ENCODE data around the gene MIS12. TPM values are rescaled to one million over a fixed set of nuclear protein-coding genes. Genes with fewer than 3 reads are reported as not detected.
A peak's percentile ranks its signal among the peaks of the same experiment; 100 is the strongest.

Gene MIS12
- total RNA-seq, 1 experiment from 2014 or later, result 10.6 TPM

- BruUV-seq (replicated peaks), result no TSS peak
- TF ChIP-seq EZH2 (IDR thresholded peaks at IDR 0.05; ENCODE audit: low read length, unreplicated experiment) (no peak), EZH2phosphoT487 (IDR thresholded peaks at IDR 0.05; ENCODE audit: borderline replicate concordance, low read length) (no peak), CTCF (conservative IDR thresholded peaks at IDR 0.05; ENCODE audit: low read depth, low read length) (no peak)
- peak overlapping the region; percentile 98 for H3K9ac ChIP-seq (ENCODE audit: low read length)
- ChIA-PET CTCF (interaction anchor here (1.2 kb wide), 1 partner anchor 29 kb away, joined by 4 read pairs; the partner anchor contains the start of gene C1QBP), POLR2A (ENCODE audit: unreplicated experiment) (no interaction called here)
- peaks cover 31% of the 10 kb centered on the region for H4K20me1 ChIP-seq (ENCODE audit: low read length)
- peak overlapping the region; percentile 97 for H3K4me3 ChIP-seq (ENCODE audit: low read length)
- no peaks in the 10 kb centered on the region for H3K9me3 ChIP-seq (ENCODE audit: low read length)
- peak overlapping the region; percentile 78 for H2AFZ ChIP-seq (ENCODE audit: low read length)
- H3K9me2 ChIP-seq (replicated peaks; ENCODE audit: low read length), result no peaks in the 10 kb centered on the region
- intact Hi-C loops (cut with micrococcal nuclease), result no loop called here
- peaks cover 57% of the 10 kb centered on the region for H3K79me2 ChIP-seq (ENCODE audit: low read length)
- peaks cover 13% of the 10 kb centered on the region for H3K4me1 ChIP-seq (ENCODE audit: insufficient read depth, low read length)
- peaks cover 6% of the 10 kb centered on the region for H3F3A ChIP-seq (ENCODE audit: low read length, unreplicated experiment)
- DNase-seq (no peak), ATAC-seq (peak; percentile 14)
- H3K27ac ChIP-seq (ENCODE audit: low read length), result peak overlapping the region; percentile 52
- peak overlapping the region; percentile 84 for H3K4me2 ChIP-seq (ENCODE audit: low read length)
- no peaks in the 10 kb centered on the region for H3K36me3 ChIP-seq (ENCODE audit: low read depth, low read length)
- H3K27me3 ChIP-seq (ENCODE audit: low read length), result no peaks in the 10 kb centered on the region
Observed at GRCh38 chr17:5468075-5468473, 18.3 kb upstream of the MIS12 start.

GRCh38 chr17:5472511-5472910 lies 13.9 kb upstream of the MIS12 start:
- Histone ChIP-seq H3K9ac (ENCODE audit: low read length) (no peak overlapping the region), H3K4me1 (ENCODE audit: insufficient read depth, low read length) (no peaks in the 10 kb centered on the region), H3K36me3 (ENCODE audit: low read depth, low read length) (peaks cover 19% of the 10 kb centered on the region), H3K27me3 (ENCODE audit: low read length) (no peaks in the 10 kb centered on the region), H3K79me2 (ENCODE audit: low read length) (peaks cover 12% of the 10 kb centered on the region), H4K20me1 (ENCODE audit: low read length) (peaks cover 4% of the 10 kb centered on the region; the same call in 1 of the 2 replicates), H3K27ac (ENCODE audit: low read length) (no peak overlapping the region), H2AFZ (ENCODE audit: low read length) (no peak overlapping the region), H3K9me2 (replicated peaks; ENCODE audit: low read length) (no peaks in the 10 kb centered on the region), H3F3A (ENCODE audit: low read length, unreplicated experiment) (peaks cover 6% of the 10 kb centered on the region), H3K4me2 (ENCODE audit: low read length) (no peak overlapping the region), H3K9me3 (ENCODE audit: low read length) (no peaks in the 10 kb centered on the region), H3K4me3 (ENCODE audit: low read length) (no peak overlapping the region)
- POLR2A ChIA-PET (ENCODE audit: unreplicated experiment), result no interaction called here
- CTCF ChIA-PET, result no interaction called here
- no TSS peak for BruUV-seq (replicated peaks)
- intact Hi-C loops (cut with micrococcal nuclease), result no loop called here
- no peak for DNase-seq
- TF ChIP-seq EZH2phosphoT487 (IDR thresholded peaks at IDR 0.05; ENCODE audit: borderline replicate concordance, low read length) (no peak), EZH2 (IDR thresholded peaks at IDR 0.05; ENCODE audit: low read length, unreplicated experiment) (no peak), CTCF (conservative IDR thresholded peaks at IDR 0.05; ENCODE audit: low read depth, low read length) (no peak)
- no peak for ATAC-seq

GRCh38 chr17:5473906-5474305 lies 12.5 kb upstream of the MIS12 start:
- Histone ChIP-seq H3K79me2 (ENCODE audit: low read length) (no peaks in the 10 kb centered on the region), H3K36me3 (ENCODE audit: low read depth, low read length) (peaks cover 33% of the 10 kb centered on the region), H3K27ac (ENCODE audit: low read length) (no peak overlapping the region), H2AFZ (ENCODE audit: low read length) (no peak overlapping the region), H3K9me2 (replicated peaks; ENCODE audit: low read length) (no peaks in the 10 kb centered on the region), H3K27me3 (ENCODE audit: low read length) (no peaks in the 10 kb centered on the region), H3K9me3 (ENCODE audit: low read length) (no peaks in the 10 kb centered on the region), H3F3A (ENCODE audit: low read length, unreplicated experiment) (peaks cover 6% of the 10 kb centered on the region), H3K9ac (ENCODE audit: low read length) (no peak overlapping the region), H4K20me1 (ENCODE audit: low read length) (no peaks in the 10 kb centered on the region), H3K4me1 (ENCODE audit: insufficient read depth, low read length) (no peaks in the 10 kb centered on the region), H3K4me2 (ENCODE audit: low read length) (no peak overlapping the region), H3K4me3 (ENCODE audit: low read length) (no peak overlapping the region)
- no peak for ATAC-seq
- intact Hi-C loops (cut with micrococcal nuclease), result no loop called here
- ChIA-PET CTCF (no interaction called here), POLR2A (ENCODE audit: unreplicated experiment) (no interaction called here)
- TF ChIP-seq EZH2phosphoT487 (IDR thresholded peaks at IDR 0.05; ENCODE audit: borderline replicate concordance, low read length) (no peak), CTCF (conservative IDR thresholded peaks at IDR 0.05; ENCODE audit: low read depth, low read length) (no peak), EZH2 (IDR thresholded peaks at IDR 0.05; ENCODE audit: low read length, unreplicated experiment) (no peak)
- no peak for DNase-seq
- BruUV-seq (replicated peaks), result no TSS peak

Measured in PC-3 (cell line).